H9 (cell line): ENCODE results near the gene PRKAG1. TPM values are rescaled to one million over a fixed set of nuclear protein-coding genes. Genes with fewer than 3 reads are reported as not detected.

ENCODE experiments used
- DNase-seq: peaks from one replicate; pipeline ENCODE4 v3.0.0-alpha.2; 2017
- H2AFZ ChIP-seq: one replicate; pipeline ENCODE4 v1.6.1; 2013; ENCODE audit warnings: mild to moderate bottlenecking, low read length, control low read depth, moderate library complexity
- H2AK5ac ChIP-seq: 2 replicates; pipeline ENCODE4 v1.6.1; 2013; ENCODE audit warnings: low read length, control low read depth, mixed read lengths; ENCODE audit not compliant: insufficient read length
- H2BK120ac ChIP-seq: one replicate; pipeline ENCODE4 v1.6.1; 2013; ENCODE audit warnings: low read depth, mild to moderate bottlenecking, low read length, control low read depth, inconsistent platforms; ENCODE audit not compliant: poor library complexity, severe bottlenecking
- H2BK12ac ChIP-seq: 2 replicates; pipeline ENCODE4 v1.6.1; 2013; ENCODE audit warnings: low read length, control low read depth, mixed read lengths, low read depth; ENCODE audit not compliant: insufficient read length
- H2BK15ac ChIP-seq: 2 replicates; pipeline ENCODE4 v1.6.1; 2013; ENCODE audit warnings: low read depth, low read length, control low read depth
- H2BK20ac ChIP-seq: one replicate; pipeline ENCODE4 v1.6.1; 2013; ENCODE audit warnings: low read depth, mild to moderate bottlenecking, low read length, control low read depth, inconsistent platforms; ENCODE audit not compliant: poor library complexity, severe bottlenecking
- H2BK5ac ChIP-seq: 2 replicates; pipeline ENCODE4 v1.6.1; 2013; ENCODE audit warnings: low read length, control low read depth, mixed read lengths; ENCODE audit not compliant: insufficient read length
- H3K14ac ChIP-seq: 2 replicates; pipeline ENCODE4 v1.6.1; 2013; ENCODE audit warnings: low read length, control low read depth; ENCODE audit not compliant: insufficient read depth
- H3K18ac ChIP-seq: 2 replicates; pipeline ENCODE4 v1.6.1; 2013; ENCODE audit warnings: low read depth, mild to moderate bottlenecking, mixed read lengths, low read length, control low read depth; ENCODE audit not compliant: insufficient read length
- H3K23ac ChIP-seq: 2 replicates; pipeline ENCODE4 v1.6.1; 2013; ENCODE audit warnings: low read length, control low read depth, mixed read lengths, low read depth; ENCODE audit not compliant: insufficient read length
- H3K23me2 ChIP-seq: 2 replicates; pipeline ENCODE4 v1.6.1; 2013; ENCODE audit warnings: low read depth, mild to moderate bottlenecking, mixed read lengths, low read length, control low read depth; ENCODE audit not compliant: insufficient read length, poor library complexity, severe bottlenecking
- H3K27ac ChIP-seq: 2 replicates; pipeline ENCODE4 v1.5.1; 2013; ENCODE audit warnings: low read length, control low read depth, mixed read lengths, low read depth; ENCODE audit not compliant: insufficient read length
- H3K27me3 ChIP-seq: 2 replicates; pipeline ENCODE4 v1.6.1; 2013; ENCODE audit warnings: low read length, control low read depth, inconsistent platforms; ENCODE audit not compliant: insufficient read depth
- H3K4ac ChIP-seq: 2 replicates; pipeline ENCODE4 v1.6.1; 2013; ENCODE audit warnings: low read depth, mild to moderate bottlenecking, control low read depth, inconsistent platforms, low read length, moderate library complexity
- H3K4me1 ChIP-seq: 2 replicates; pipeline ENCODE4 v1.6.1; 2013; ENCODE audit warnings: low read length, control low read depth, inconsistent platforms; ENCODE audit not compliant: insufficient read depth
- H3K4me2 ChIP-seq: 2 replicates; pipeline ENCODE4 v1.6.1; 2013; ENCODE audit warnings: low read length, control low read depth, mixed read lengths; ENCODE audit not compliant: insufficient read length, insufficient read depth
- H3K56ac ChIP-seq: 2 replicates; pipeline ENCODE4 v1.6.1; 2013; ENCODE audit warnings: low read depth, mild to moderate bottlenecking, mixed read lengths, low read length, control low read depth; ENCODE audit not compliant: insufficient read length
- H3K79me1 ChIP-seq: 2 replicates; pipeline ENCODE4 v1.6.1; 2013; ENCODE audit warnings: low read depth, mild to moderate bottlenecking, moderate library complexity, low read length, control low read depth, inconsistent platforms; ENCODE audit not compliant: insufficient read depth, poor library complexity, severe bottlenecking
- H3K79me2 ChIP-seq: 2 replicates; pipeline ENCODE4 v1.6.1; 2013; ENCODE audit warnings: low read length, control low read depth, inconsistent platforms; ENCODE audit not compliant: insufficient read depth
- H3K9ac ChIP-seq: 2 replicates; pipeline ENCODE4 v1.6.1; 2013; ENCODE audit warnings: low read length, control low read depth, mixed read lengths; ENCODE audit not compliant: insufficient read length; ENCODE audit errors: extremely low read depth
- H3K9me3 ChIP-seq: one replicate; pipeline ENCODE4 v1.6.1; 2013; ENCODE audit warnings: low read depth, low read length, inconsistent platforms; ENCODE audit not compliant: control insufficient read depth
- H3T11ph ChIP-seq: one replicate; pipeline ENCODE4 v1.6.1; 2013; ENCODE audit warnings: mild to moderate bottlenecking, low read length, control low read depth, inconsistent platforms
- H4K20me1 ChIP-seq: one replicate; pipeline ENCODE4 v1.6.1; 2013; ENCODE audit not compliant: control insufficient read depth, insufficient read length, insufficient read depth
- H4K5ac ChIP-seq: 2 replicates; pipeline ENCODE4 v1.6.1; 2013; ENCODE audit warnings: low read depth, mild to moderate bottlenecking, mixed read lengths, low read length, control low read depth; ENCODE audit not compliant: insufficient read length
- H4K8ac ChIP-seq: replicated peaks from 2 replicates; pipeline ENCODE4 v1.6.1; 2013; ENCODE audit warnings: low read length, control low read depth, mixed read lengths, low read depth; ENCODE audit not compliant: insufficient read length
- H4K91ac ChIP-seq: 2 replicates; pipeline ENCODE4 v1.6.1; 2013; ENCODE audit warnings: low read depth, mild to moderate bottlenecking, moderate library complexity, mixed read lengths, low read length, control low read depth; ENCODE audit not compliant: insufficient read length
- H3K27ac Mint-ChIP-seq, 3 experiments: 2 replicates in 2 of 3; 3 replicates in 1 of 3; pipeline ENCODE4 v1.8.0; 2020 to 2021; ENCODE audit warnings: mixed read lengths in 3 of 3, mild to moderate bottlenecking in 1 of 3, moderate library complexity in 1 of 3
- H3K27me3 Mint-ChIP-seq: 2 replicates; pipeline ENCODE4 v1.8.0; 2021; ENCODE audit warnings: low read depth, mild to moderate bottlenecking, moderate library complexity, mixed read lengths
- H3K36me3 Mint-ChIP-seq, 3 experiments: 2 replicates in 2 of 3; 3 replicates in 1 of 3; pipeline ENCODE4 v1.8.0; 2020 to 2021; ENCODE audit warnings: low read depth in 3 of 3, mixed read lengths in 3 of 3; ENCODE audit not compliant: insufficient read depth in 1 of 3
- H3K4me1 Mint-ChIP-seq, 2 experiments: 2 replicates each; pipeline ENCODE4 v1.8.0; 2020; ENCODE audit warnings: mixed read lengths in 2 of 2
- H3K4me3 Mint-ChIP-seq, 2 experiments: 2 replicates in 1 of 2; 3 replicates in 1 of 2; pipeline ENCODE4 v1.8.0; 2020 to 2021; ENCODE audit warnings: mild to moderate bottlenecking in 2 of 2, mixed read lengths in 2 of 2, moderate library complexity in 1 of 2
- H3K9me3 Mint-ChIP-seq, 2 experiments: 2 replicates in 1 of 2; 3 replicates in 1 of 2; pipeline ENCODE4 v1.8.0; 2020; ENCODE audit warnings: mild to moderate bottlenecking in 2 of 2, mixed read lengths in 2 of 2, moderate library complexity in 1 of 2
- CTCF ChIP-seq: fragments of 200-600 bp; sonication (generic); conservative IDR thresholded peaks from 3 replicates; pipeline ENCODE4 v1.8.0; 2021; ENCODE audit warnings: antibody characterized with exemption, mild to moderate bottlenecking
- WGBS: extraction: QIAGEN DNeasy Blood & Tissue Kit; methylation state at CpG from one replicate; pipeline ENCODE4 v1.1.7; 2013; ENCODE audit warnings: missing lambda C conversion rate, low lambda C conversion rate, mixed read lengths; ENCODE audit not compliant: insufficient read length; ENCODE audit errors: extremely low coverage; 5-methylcytosine and 5-hydroxymethylcytosine counted together
- total RNA-seq: library from RNA; stranded (reverse); gene quantifications from 2 replicates; pipeline ENCODE4 v1.2.1, GENCODE V29; 2021

PRKAG1 gene
- total RNA-seq, 1 experiment from 2014 or later: 34.8 TPM

GRCh38 chr12:49034286-49034622 lies 15.7 kb upstream of the PRKAG1 start:
- Histone ChIP-seq H3K79me1 (no peaks in the 10 kb centered on the region), H3K9ac (no peak overlapping the region), H2BK15ac (no peak overlapping the region), H3K4me2 (no peak overlapping the region), H3K79me2 (no peaks in the 10 kb centered on the region), H2BK12ac (no peak overlapping the region), H3K27me3 (no peaks in the 10 kb centered on the region), H2BK120ac (no peak overlapping the region), H3K9me3 (no peaks in the 10 kb centered on the region), H3K4me1 (no peaks in the 10 kb centered on the region), H4K5ac (no peak overlapping the region), H2BK5ac (no peak overlapping the region), H3K56ac (no peak overlapping the region), H4K91ac (no peak overlapping the region), H2AFZ (no peak overlapping the region), H4K8ac (no peak overlapping the region), H3K23ac (no peak overlapping the region), H3K23me2 (no peaks in the 10 kb centered on the region), H3K18ac (no peak overlapping the region), H2BK20ac (no peak overlapping the region), H4K20me1 (no peaks in the 10 kb centered on the region), H3K27ac (no peak overlapping the region), H3K14ac (no peak overlapping the region), H3K4ac (no peak overlapping the region), H3T11ph (no peak overlapping the region), H2AK5ac (no peak overlapping the region)
- WGBS: no CpG with 5 or more reads among the region's 4 CpGs
- Mint-ChIP-seq H3K27ac (no peak overlapping the region), H3K36me3 (peaks cover 35 to 89% (median 85%) of the 10 kb centered on the region in 3 experiments; a peak in 6 of 7 replicates), H3K27me3 (no peaks in the 10 kb centered on the region), H3K4me3 (no peak overlapping the region), H3K9me3 (no peaks in the 10 kb centered on the region), H3K4me1 (no peaks in the 10 kb centered on the region)
- DNase-seq: no peak
- no peak for TF ChIP-seq CTCF
